GM12892 (cell line): ENCODE data around the gene PLEKHA5.

Source experiments
- POLR2A ChIP-seq: IDR thresholded peaks from 2 replicates; pipeline ENCODE4 v1.6.1; 2011; ENCODE audit warnings: low read depth, low read length, control low read depth
- POLR2AphosphoS5 ChIP-seq: IDR thresholded peaks from 2 replicates; pipeline ENCODE4 v1.6.1; 2011; ENCODE audit warnings: low read depth, low read length, control low read depth
- TAF1 ChIP-seq: IDR thresholded peaks from 2 replicates; pipeline ENCODE4 v1.6.1; 2011; ENCODE audit warnings: low read depth, mild to moderate bottlenecking, control low read depth, low read length, borderline replicate concordance

GRCh38 chr12:19171731-19172130, 42.2 kb downstream of the PLEKHA5 start:
- TF ChIP-seq POLR2A (no peak), POLR2AphosphoS5 (no peak), TAF1 (no peak)
